HEK293 (cell line): ENCODE data around the gene HS3ST3A1.

ENCODE experiments used
- GLI4 ChIP-seq: fragments of 450-650 bp; formaldehyde crosslinking; IDR thresholded peaks from 2 replicates; pipeline ENCODE4 v1.5.1; 2016; ENCODE audit warnings: missing biosample characterization, missing genetic modification characterization
- KLF10 ChIP-seq: fragments of 450-650 bp; IDR thresholded peaks from 2 replicates; pipeline ENCODE4 v1.5.1; 2018; ENCODE audit warnings: missing biosample characterization, mild to moderate bottlenecking, missing genetic modification characterization
- SP7 ChIP-seq: fragments of 450-650 bp; formaldehyde crosslinking; IDR thresholded peaks from 2 replicates; pipeline ENCODE4 v1.5.1; 2016; ENCODE audit warnings: missing biosample characterization, missing genetic modification characterization
- ZBTB26 ChIP-seq: fragments of 450-650 bp; formaldehyde crosslinking; optimal IDR thresholded peaks from 2 replicates; pipeline ENCODE3; 2016; ENCODE audit warnings: missing biosample characterization, mild to moderate bottlenecking, missing genetic modification characterization
- ZNF138 ChIP-seq: fragments of 450-650 bp; formaldehyde crosslinking; IDR thresholded peaks from 2 replicates; pipeline ENCODE4 v1.5.1; 2016; ENCODE audit warnings: missing biosample characterization, missing genetic modification characterization, borderline replicate concordance
- ZNF571 ChIP-seq: fragments of 450-650 bp; formaldehyde crosslinking; IDR thresholded peaks from 2 replicates; pipeline ENCODE4 v1.5.0; 2017; ENCODE audit warnings: missing biosample characterization, missing genetic modification characterization
- ZNF639 ChIP-seq: fragments of 450-650 bp; formaldehyde crosslinking; IDR thresholded peaks from 2 replicates; pipeline ENCODE4 v1.5.1; 2016; ENCODE audit warnings: missing biosample characterization, missing genetic modification characterization

- TF ChIP-seq ZNF639 (tag by site-specific recombination) (no peak), ZNF138 (tag by site-specific recombination) (no peak), KLF10 (tag by site-specific recombination) (no peak), ZNF571 (tag by site-specific recombination) (no peak), GLI4 (tag by site-specific recombination) (no peak), SP7 (tag by site-specific recombination) (no peak; the same call in 1 of the 2 replicates), ZBTB26 (no peak)
Measured at GRCh38 chr17:13561606-13562270, 40.0 kb downstream of the HS3ST3A1 start.
